GM18867 (cell line): Measurements from ENCODE around the gene DGUOK.
"Not testable (repeated sequence)": the region's sequence is repeated elsewhere in the genome, so short reads cannot be mapped to it uniquely, and the experiment has no call there.

Experiments
- ATAC-seq: cut with Tn5 transposase; IDR thresholded peaks from one replicate; pipeline ENCODE4 v1.9.1; 2021; ENCODE audit warnings: mild to moderate bottlenecking, moderate library complexity; ENCODE audit not compliant: unreplicated experiment

DGUOK gene

GRCh38 chr2:73919596-73920228, 7.0 kb upstream of the DGUOK start:
- no peak for ATAC-seq

- ATAC-seq, result no peak
Measured at GRCh38 chr2:73920577-73921545, 5.8 kb upstream of the DGUOK start.

- ATAC-seq, result no peak
Measured at GRCh38 chr2:73921581-73921980, 5.1 kb upstream of the DGUOK start.

- no peak for ATAC-seq
Measured at GRCh38 chr2:73922681-73923080, 4.0 kb upstream of the DGUOK start.

- ATAC-seq, result no peak
Measured at GRCh38 chr2:73925033-73925704, 1.5 kb upstream of the DGUOK start.

GRCh38 chr2:73925853-73926492, 707 bp upstream of the DGUOK start:
- no peak for ATAC-seq

GRCh38 chr2:73927344-73927743, 664 bp downstream of the DGUOK start:
- ATAC-seq, result no peak

GRCh38 chr2:73928963-73929347, 2.3 kb downstream of the DGUOK start:
- no peak for ATAC-seq

GRCh38 chr2:73930386-73930785, 3.7 kb downstream of the DGUOK start:
- ATAC-seq, result no peak

GRCh38 chr2:73931531-73932500, 5.1 kb downstream of the DGUOK start:
- no peak for ATAC-seq

- no peak for ATAC-seq
Measured at GRCh38 chr2:73933194-73933593, 6.5 kb downstream of the DGUOK start.

- ATAC-seq, result no peak
Measured at GRCh38 chr2:73935641-73936040, 9.0 kb downstream of the DGUOK start.

- no peak for ATAC-seq
Measured at GRCh38 chr2:73937103-73937885, 10.6 kb downstream of the DGUOK start.

GRCh38 chr2:73937899-73938298, 11.2 kb downstream of the DGUOK start:
- no peak for ATAC-seq

GRCh38 chr2:73938718-73939352, 12.2 kb downstream of the DGUOK start:
- no peak for ATAC-seq

- ATAC-seq, result no peak
Measured at GRCh38 chr2:73939419-73939818, 12.7 kb downstream of the DGUOK start.

- ATAC-seq, result not testable (repeated sequence)
Measured at GRCh38 chr2:73940066-73940465, 13.4 kb downstream of the DGUOK start.

- no peak for ATAC-seq
Measured at GRCh38 chr2:73942664-73943063, 16.0 kb downstream of the DGUOK start.

GRCh38 chr2:73944714-73945113, 18.0 kb downstream of the DGUOK start:
- no peak for ATAC-seq
